K562 (cell line): ENCODE results near the gene CD109. TPM values are rescaled to one million over a fixed set of nuclear protein-coding genes. Genes with fewer than 3 reads are reported as not detected.

Experiments used
- ATAC-seq: fragments of 200-7000 bp; cut with Tn5 transposase; 3 replicates; pipeline ENCODE4 v1.9.1; 2020; ENCODE audit warnings: moderate library complexity
- BruUV-seq: library from RNA; stranded (reverse); fragments of 400-500 nt; replicated peaks from 2 replicates; lab custom pipeline; 2021; lab: Mats Ljungman, UMichigan
- CTCF ChIA-PET: fragments of 300-600 bp; formaldehyde crosslinking; extraction: SDS; loops from one replicate; lab custom pipeline; 2021; ENCODE audit warnings: low intra/inter-chr PET ratio; lab: Yijun Ruan, JAX
- POLR2A ChIA-PET: fragments of 300-600, 350-650 bp; sonication (Branson Sonifier 250); formaldehyde crosslinking; extraction: SDS; loops from one replicate; lab custom pipeline; 2021; ENCODE audit warnings: antibody characterized with exemption, inconsistent platforms; lab: Yijun Ruan, JAX
- DNase-seq, 4 experiments: peaks; one replicate each; pipeline versions ENCODE4 v3.0.0 to v3.0.0-alpha.2; 2011 to 2018; ENCODE audit warnings: low spot score in 3 of 4, mixed read lengths in 3 of 4; ENCODE audit errors: extremely low read depth in 1 of 4
- FAIRE-seq: peaks from 2 replicates; lab custom pipeline; 2011; peaks lifted over from hg19 to GRCh38; lab: Jason Lieb, UNC
- H2AFZ ChIP-seq: 2 replicates; pipeline ENCODE4 v1.6.0; 2011; ENCODE audit warnings: low read depth, low read length, control low read depth, inconsistent platforms
- H3K27ac ChIP-seq: fragments of 200-600 bp; 3 replicates; pipeline ENCODE4 v1.8.0; 2011; ENCODE audit warnings: low read depth, mild to moderate bottlenecking, control low read depth, inconsistent platforms, low read length, moderate library complexity, mixed read lengths; ENCODE audit errors: extremely low read depth
- H3K27me3 ChIP-seq, 2 experiments: fragments of 300-600 bp in 1 of 2; 2 replicates in 1 of 2; 3 replicates in 1 of 2; pipeline versions ENCODE4 v1.6.0 to v1.8.0; 2011; ENCODE audit warnings: inconsistent platforms in 2 of 2, low read length in 2 of 2, mild to moderate bottlenecking in 1 of 2, mixed read lengths in 1 of 2, moderate library complexity in 1 of 2; ENCODE audit not compliant: control insufficient read depth in 2 of 2, insufficient read depth in 2 of 2
- H3K36me3 ChIP-seq: fragments of 300-600 bp; 3 replicates; pipeline ENCODE4 v1.8.0; 2011; ENCODE audit warnings: mild to moderate bottlenecking, low read length, inconsistent platforms; ENCODE audit not compliant: control insufficient read depth, insufficient read depth
- H3K4me1 ChIP-seq, 2 experiments: fragments of 200-600 bp in 1 of 2; replicated peaks in 1 of 2; 2 replicates in 1 of 2; 3 replicates in 1 of 2; pipeline versions ENCODE4 v1.5.1 to v1.8.0; 2011; ENCODE audit warnings: inconsistent platforms in 2 of 2, low read length in 2 of 2, mild to moderate bottlenecking in 1 of 2, mixed read lengths in 1 of 2, moderate library complexity in 1 of 2; ENCODE audit not compliant: control insufficient read depth in 2 of 2, insufficient read depth in 2 of 2
- H3K4me2 ChIP-seq: 2 replicates; pipeline ENCODE4 v1.6.1; 2011; ENCODE audit warnings: low read length, control low read depth, inconsistent platforms, mixed read lengths; ENCODE audit not compliant: insufficient read depth
- H3K4me3 ChIP-seq: fragments of 200-600 bp; sonication (generic), shearing (Covaris generic); 2 replicates; pipeline ENCODE4 v1.5.1; 2016; ENCODE audit warnings: control low read depth, inconsistent platforms
- H3K79me2 ChIP-seq: fragments of 200-600 bp; 3 replicates; pipeline ENCODE4 v1.8.0; 2011; ENCODE audit warnings: low read length, inconsistent platforms; ENCODE audit not compliant: control insufficient read depth, insufficient read depth
- H3K9ac ChIP-seq, 2 experiments: 2 replicates each; pipeline versions ENCODE4 v1.6.0 to v1.6.1; 2011; ENCODE audit warnings: low read depth in 2 of 2, low read length in 2 of 2, control low read depth in 1 of 2, inconsistent platforms in 1 of 2, mild to moderate bottlenecking in 1 of 2, mixed read lengths in 1 of 2; ENCODE audit not compliant: insufficient read depth in 1 of 2
- H3K9me1 ChIP-seq: one replicate; pipeline ENCODE4 v1.6.0; 2011; ENCODE audit warnings: inconsistent platforms, mild to moderate bottlenecking, low read length, moderate library complexity; ENCODE audit not compliant: control insufficient read depth, insufficient read depth
- H3K9me3 ChIP-seq: replicated peaks from 2 replicates; pipeline ENCODE4 v1.5.1; 2011; ENCODE audit warnings: low read depth, low read length, inconsistent platforms; ENCODE audit not compliant: control insufficient read depth, insufficient read depth
- H4K20me1 ChIP-seq: replicated peaks from 2 replicates; pipeline ENCODE4 v1.6.1; 2011; ENCODE audit warnings: low read length, inconsistent platforms, mixed read lengths; ENCODE audit not compliant: control insufficient read depth, insufficient read depth
- CBX1 ChIP-seq: sonication (generic); IDR thresholded peaks from 2 replicates; pipeline ENCODE4 v1.6.1; 2016; ENCODE audit warnings: antibody characterized with exemption, low read depth, mild to moderate bottlenecking
- FOXP4 ChIP-seq: sonication (generic); formaldehyde crosslinking; IDR thresholded peaks from 2 replicates; pipeline ENCODE4 v1.8.0; 2022; ENCODE audit warnings: mild to moderate bottlenecking, missing genetic modification reagents, borderline replicate concordance
- GABPB1 ChIP-seq: sonication (generic); formaldehyde crosslinking; IDR thresholded peaks from 2 replicates; pipeline ENCODE4 v1.8.0; 2022; ENCODE audit warnings: mild to moderate bottlenecking, missing genetic modification reagents
- MTA2 ChIP-seq: fragments of 450-650 bp; IDR thresholded peaks from 2 replicates; pipeline ENCODE4 v1.6.1; 2016; ENCODE audit warnings: low read depth
- NFIC ChIP-seq: fragments of 450-650 bp; IDR thresholded peaks from 2 replicates; pipeline ENCODE4 v1.6.1; 2017; ENCODE audit warnings: mild to moderate bottlenecking, inconsistent platforms
- PML ChIP-seq: IDR thresholded peaks from 2 replicates; pipeline ENCODE4 v1.6.1; 2012; ENCODE audit warnings: low read length, inconsistent platforms
- RBBP5 ChIP-seq: fragments of 200-600 bp; sonication (generic); IDR thresholded peaks from 2 replicates; pipeline ENCODE4 v1.6.1; 2012; ENCODE audit warnings: borderline replicate concordance, mild to moderate bottlenecking, low read length, control low read depth, inconsistent platforms; ENCODE audit not compliant: insufficient read depth, poor library complexity, severe bottlenecking
- RBM15 ChIP-seq: fragments of 200-400 bp; formaldehyde crosslinking; IDR thresholded peaks from 2 replicates; pipeline ENCODE4 v1.6.1; 2018; ENCODE audit warnings: mild to moderate bottlenecking, low read length, moderate library complexity; ENCODE audit not compliant: insufficient read depth
- SREBF1 ChIP-seq: fragments of 150-350 bp; IDR thresholded peaks from 2 replicates; pipeline ENCODE4 v1.6.1; 2014; ENCODE audit warnings: antibody characterized with exemption, low read depth, low read length, borderline replicate concordance
- STAT5B ChIP-seq: fragments of 250-450 bp; sonication (Bioruptor Pico); IDR thresholded peaks from 2 replicates; pipeline ENCODE4 v1.8.0; 2021; ENCODE audit warnings: mild to moderate bottlenecking, inconsistent platforms
- TAF1 ChIP-seq: IDR thresholded peaks from 2 replicates; pipeline ENCODE4 v1.6.1; 2011; ENCODE audit warnings: mild to moderate bottlenecking, low read length, moderate library complexity; ENCODE audit not compliant: insufficient read depth, control insufficient read depth, severe bottlenecking; ENCODE audit errors: extremely low read depth
- TEAD2 ChIP-seq: fragments of 450-650 bp; IDR thresholded peaks from 2 replicates; pipeline ENCODE4 v1.6.1; 2016; ENCODE audit warnings: missing genetic modification characterization, control low read depth, missing compliant biosample characterization
- WHSC1 ChIP-seq: IDR thresholded peaks from one replicate; pipeline ENCODE4 v1.6.1; 2012; ENCODE audit warnings: low read length, control low read depth, inconsistent platforms
- YBX1 ChIP-seq: fragments of 450-650 bp; IDR thresholded peaks from 2 replicates; pipeline ENCODE4 v1.7.1; 2016; ENCODE audit warnings: mild to moderate bottlenecking
- ZNF24 ChIP-seq: fragments of 450-650 bp; IDR thresholded peaks from 2 replicates; pipeline ENCODE4 v1.6.1; 2016
- ZNF668 ChIP-seq: fragments of 250-450 bp; sonication (Bioruptor Pico); IDR thresholded peaks from 2 replicates; pipeline ENCODE4 v1.8.0; 2022; ENCODE audit warnings: mild to moderate bottlenecking, inconsistent platforms
- WGBS: fragments of 100-300 bp; shearing (Covaris generic); methylation state at CpG from one replicate; pipeline ENCODE4 v1.1.6; 2016; ENCODE audit warnings: low coverage, mixed read lengths; ENCODE audit not compliant: insufficient coverage; ENCODE audit errors: missing lambda C conversion rate; 5-methylcytosine and 5-hydroxymethylcytosine counted together
- in situ Hi-C: fragments of 300-500 bp; cut with MboI; formaldehyde crosslinking; loops from 4 replicates; pipeline ENCODE4 v1.15.0; 2018; ENCODE audit warnings: inconsistent platforms, mixed read lengths
- intact Hi-C: fragments of 100-400 bp; cut with micrococcal nuclease; formaldehyde crosslinking; loops from 2 replicates; pipeline ENCODE4 v1.14.2; 2022
- polyA plus RNA-seq, 8 experiments: library from polyadenylated mRNA; depleted of rRNA in 4 of 8; stranded (reverse) in 5 of 8; unstranded in 3 of 8; fragments of >200 nt; fragmentation: Nextera tagmentation in 2 of 8; fragmentation: Illumina TruSeq in 1 of 8; extraction: Ambion mirVana in 2 of 8; extraction: Trizol in 1 of 8; gene quantifications; 2 replicates each; pipeline versions ENCODE4 v1.2.1 to v1.2.3, GENCODE V29; 2011 to 2014; ENCODE audit warnings: inconsistent platforms in 1 of 8, missing spikeins in 1 of 8
- total RNA-seq, 7 experiments: library from RNA; depleted of rRNA in 6 of 7; stranded (reverse); fragments of >200 nt in 6 of 7; fragmentation: Illumina TruSeq in 2 of 7; extraction: Trizol in 2 of 7; gene quantifications; 2 replicates each; pipeline versions ENCODE4 v1.2.1 to v1.2.3, GENCODE V29; 2011 to 2021; ENCODE audit warnings: low replicate concordance in 1 of 7
- TF ChIP-seq, protein P1 (sequence below): fragments of 450-650 bp; IDR thresholded peaks from 2 replicates; pipeline ENCODE4 v1.6.1; 2016
- TF ChIP-seq, protein P2 (sequence below): sonication (generic); IDR thresholded peaks from 2 replicates; pipeline ENCODE4 v1.6.1; 2016

The CD109 gene
- total and polyA plus RNA-seq, 9 of the 15 experiments (the other 6 are each of a cell fraction or from before 2014, with no cell fraction given): under 0.01 to 0.22 (median 0.11) TPM

- Histone ChIP-seq H3K36me3 (no peaks in the 10 kb centered on the region), H3K9me1 (no peaks in the 10 kb centered on the region), H3K9me3 (no peaks in the 10 kb centered on the region), H4K20me1 (no peaks in the 10 kb centered on the region), H3K4me3 (no peak overlapping the region), H3K27ac (no peak overlapping the region), H3K79me2 (no peaks in the 10 kb centered on the region), H3K27me3 (no peaks in the 10 kb centered on the region), H2AFZ (no peak overlapping the region), H3K4me1 (no peaks in the 10 kb centered on the region), H3K9ac (no peak overlapping the region), H3K4me2 (no peak overlapping the region)
- 0% methylated on average over 1 of the region's 1 CpG for WGBS
- intact Hi-C loops (loop anchor here (10.0 kb wide), 1 partner anchor 152 kb away; no protein-coding TSS in a partner anchor), in situ Hi-C loops (no loop called here)
- ChIA-PET CTCF (no interaction called here), POLR2A (interaction anchor here (0.6 kb wide), 1 partner anchor 1000 kb away, joined by 3 read pairs; no protein-coding TSS in a partner anchor)
- no TSS peak for BruUV-seq
- no peak for FAIRE-seq
- no peak for DNase-seq
- TF ChIP-seq CBX1 (no peak), YBX1 (no peak), WHSC1 (no peak), ZNF24 (no peak), TEAD2 (tag) (no peak), FOXP4 (no peak), PML (no peak), MTA2 (no peak), GABPB1 (no peak), NFIC (no peak), ZNF668 (CRISPR knock-in tag) (no peak), RBM15 (no peak), STAT5B (CRISPR knock-in tag) (no peak), SREBF1 (no peak), TAF1 (no peak), RBBP5 (no peak)
- TF ChIP-seq, protein P1, sequence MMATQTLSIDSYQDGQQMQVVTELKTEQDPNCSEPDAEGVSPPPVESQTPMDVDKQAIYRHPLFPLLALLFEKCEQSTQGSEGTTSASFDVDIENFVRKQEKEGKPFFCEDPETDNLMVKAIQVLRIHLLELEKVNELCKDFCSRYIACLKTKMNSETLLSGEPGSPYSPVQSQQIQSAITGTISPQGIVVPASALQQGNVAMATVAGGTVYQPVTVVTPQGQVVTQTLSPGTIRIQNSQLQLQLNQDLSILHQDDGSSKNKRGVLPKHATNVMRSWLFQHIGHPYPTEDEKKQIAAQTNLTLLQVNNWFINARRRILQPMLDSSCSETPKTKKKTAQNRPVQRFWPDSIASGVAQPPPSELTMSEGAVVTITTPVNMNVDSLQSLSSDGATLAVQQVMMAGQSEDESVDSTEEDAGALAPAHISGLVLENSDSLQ: no peak
- TF ChIP-seq, protein P2, sequence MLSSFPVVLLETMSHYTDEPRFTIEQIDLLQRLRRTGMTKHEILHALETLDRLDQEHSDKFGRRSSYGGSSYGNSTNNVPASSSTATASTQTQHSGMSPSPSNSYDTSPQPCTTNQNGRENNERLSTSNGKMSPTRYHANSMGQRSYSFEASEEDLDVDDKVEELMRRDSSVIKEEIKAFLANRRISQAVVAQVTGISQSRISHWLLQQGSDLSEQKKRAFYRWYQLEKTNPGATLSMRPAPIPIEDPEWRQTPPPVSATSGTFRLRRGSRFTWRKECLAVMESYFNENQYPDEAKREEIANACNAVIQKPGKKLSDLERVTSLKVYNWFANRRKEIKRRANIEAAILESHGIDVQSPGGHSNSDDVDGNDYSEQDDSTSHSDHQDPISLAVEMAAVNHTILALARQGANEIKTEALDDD: no peak
- ATAC-seq: no peak
These were observed 130.6 kb downstream of the CD109 start for GRCh38 chr6:73826571-73826970.
